PC-9 (cell line): ENCODE data around the gene AK5. TPM values are rescaled to one million over a fixed set of nuclear protein-coding genes. Genes with fewer than 3 reads are reported as not detected.
A peak's percentile ranks its signal among the peaks of the same experiment; 100 is the strongest.

ENCODE experiments used
- BruUV-seq: library from RNA; stranded (reverse); fragments of 400-500 nt; replicated peaks from 2 replicates; lab custom pipeline; 2021; lab: Mats Ljungman, UMichigan
- CTCF ChIA-PET: fragments of 300-600 bp; sonication (Branson Sonifier 250); formaldehyde crosslinking; loops from one replicate; lab custom pipeline; 2022; ENCODE audit warnings: antibody characterized with exemption; lab: Charles Lee
- POLR2A ChIA-PET: fragments of 300-600 bp; sonication (Branson Sonifier 250); formaldehyde crosslinking; loops from one replicate; lab custom pipeline; 2022; ENCODE audit warnings: antibody characterized with exemption; ENCODE audit not compliant: unreplicated experiment; lab: Charles Lee
- DNase-seq, 2 experiments: peaks; one replicate each; pipeline versions ENCODE4 v3.0.0 to v3.0.0-alpha.2; 2015 to 2022; ENCODE audit warnings: mixed read lengths in 1 of 2
- H2AFZ ChIP-seq: fragments of 200-600 bp; sonication (generic); 2 replicates; pipeline ENCODE4 v1.8.1; 2017; ENCODE audit warnings: antibody characterized with exemption
- H3F3A ChIP-seq: fragments of 200-600 bp; sonication (generic); 2 replicates; pipeline ENCODE4 v1.8.1; 2017; ENCODE audit warnings: antibody characterized with exemption, mild to moderate bottlenecking, low read depth; ENCODE audit not compliant: insufficient read depth
- H3K27ac ChIP-seq: fragments of 200-600 bp; sonication (generic); 2 replicates; pipeline ENCODE4 v1.6.1; 2016; ENCODE audit warnings: mixed run types
- H3K27me3 ChIP-seq: fragments of 200-600 bp; sonication (generic); 2 replicates; pipeline ENCODE4 v1.6.1; 2016; ENCODE audit warnings: low read depth, mixed run types; ENCODE audit not compliant: insufficient read depth
- H3K36me3 ChIP-seq: fragments of 200-600 bp; sonication (generic); 2 replicates; pipeline ENCODE4 v1.6.1; 2016; ENCODE audit warnings: low read depth, mixed run types
- H3K4me1 ChIP-seq: fragments of 200-600 bp; sonication (generic); replicated peaks from 2 replicates; pipeline ENCODE4 v1.6.1; 2016; ENCODE audit warnings: mixed run types; ENCODE audit not compliant: insufficient read depth
- H3K4me2 ChIP-seq: fragments of 200-600 bp; sonication (generic); 2 replicates; pipeline ENCODE4 v1.6.1; 2017; ENCODE audit warnings: mixed run types
- H3K4me3 ChIP-seq: fragments of 200-600 bp; sonication (generic); 2 replicates; pipeline ENCODE4 v1.6.1; 2016; ENCODE audit warnings: mixed run types
- H3K79me2 ChIP-seq: fragments of 200-600 bp; sonication (generic); 2 replicates; pipeline ENCODE4 v1.6.1; 2017; ENCODE audit warnings: low read depth, mixed run types
- H3K9me2 ChIP-seq: fragments of 200-600 bp; sonication (generic); 2 replicates; pipeline ENCODE4 v1.8.1; 2017; ENCODE audit warnings: mild to moderate bottlenecking; ENCODE audit not compliant: insufficient read depth
- H3K9me3 ChIP-seq: fragments of 200-600 bp; sonication (generic); 2 replicates; pipeline ENCODE4 v1.8.1; 2016; ENCODE audit warnings: low read depth; ENCODE audit not compliant: insufficient read depth
- H4K20me1 ChIP-seq: fragments of 200-600 bp; sonication (generic); 2 replicates; pipeline ENCODE4 v1.8.1; 2017; ENCODE audit not compliant: insufficient read depth
- EZH2 ChIP-seq: fragments of 200-600 bp; sonication (generic); IDR thresholded peaks from 2 replicates; pipeline ENCODE4 v1.8.0; 2017; ENCODE audit warnings: antibody characterized with exemption, low read depth
- intact Hi-C: fragments of 100-400 bp; cut with micrococcal nuclease; formaldehyde crosslinking; loops from one replicate; pipeline ENCODE4 v1.10.0; 2022; ENCODE audit not compliant: unreplicated experiment
- total RNA-seq: library from RNA; stranded (reverse); gene quantifications from 2 replicates; pipeline ENCODE4 v1.2.3, GENCODE V29; 2021
- TF ChIP-seq, protein P1 (sequence below): fragments of 200-600 bp; sonication (generic); conservative IDR thresholded peaks from 2 replicates; pipeline ENCODE4 v1.6.1; 2017; ENCODE audit warnings: mixed run types, antibody characterized with exemption, mild to moderate bottlenecking, moderate library complexity

AK5 gene
- total RNA-seq, 1 experiment from 2014 or later = 1.2 TPM

DNA sequence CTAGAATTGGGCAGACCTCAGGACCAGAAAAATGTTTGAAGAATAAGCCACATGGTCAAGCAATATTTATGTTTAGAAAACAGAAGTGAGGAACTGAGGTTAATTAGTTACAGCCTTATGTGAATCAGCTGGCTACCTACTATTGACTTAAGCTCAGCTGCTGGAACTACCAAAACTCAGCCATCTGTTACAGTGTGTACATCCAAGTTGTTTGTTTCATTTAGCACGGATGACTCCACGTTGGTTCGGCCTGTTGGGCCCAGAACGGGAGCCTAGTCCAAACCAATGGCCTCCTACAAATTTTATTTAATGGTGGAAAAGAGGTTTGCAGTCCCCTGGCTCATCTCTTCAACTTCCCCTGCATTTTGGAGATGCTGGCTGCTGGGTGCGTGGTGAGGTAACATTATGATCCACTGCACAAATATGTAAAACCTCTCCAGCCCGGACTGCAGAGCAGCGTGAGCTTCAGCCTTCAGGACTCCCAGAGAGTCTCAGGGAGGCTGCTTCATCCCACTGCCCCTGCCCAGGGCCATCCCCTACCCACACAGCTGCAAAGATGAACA, 257.2 kb downstream of the AK5 start:
- peak; percentile 18 to 78 for DNase-seq
- no peaks in the 10 kb centered on the region for H3K9me3 ChIP-seq
- no TSS peak for BruUV-seq
- peaks cover 72% of the 10 kb centered on the region for H3K4me1 ChIP-seq
- no peaks in the 10 kb centered on the region for H4K20me1 ChIP-seq
- H3K36me3 ChIP-seq = no peaks in the 10 kb centered on the region
- H3K9me2 ChIP-seq = no peaks in the 10 kb centered on the region
- peaks cover 45% of the 10 kb centered on the region for H3F3A ChIP-seq
- no peaks in the 10 kb centered on the region for H3K79me2 ChIP-seq
- H2AFZ ChIP-seq = no peak overlapping the region; the same call in 1 of the 2 replicates
- peak overlapping the region; percentile 85 for H3K27ac ChIP-seq
- TF ChIP-seq, protein P1, sequence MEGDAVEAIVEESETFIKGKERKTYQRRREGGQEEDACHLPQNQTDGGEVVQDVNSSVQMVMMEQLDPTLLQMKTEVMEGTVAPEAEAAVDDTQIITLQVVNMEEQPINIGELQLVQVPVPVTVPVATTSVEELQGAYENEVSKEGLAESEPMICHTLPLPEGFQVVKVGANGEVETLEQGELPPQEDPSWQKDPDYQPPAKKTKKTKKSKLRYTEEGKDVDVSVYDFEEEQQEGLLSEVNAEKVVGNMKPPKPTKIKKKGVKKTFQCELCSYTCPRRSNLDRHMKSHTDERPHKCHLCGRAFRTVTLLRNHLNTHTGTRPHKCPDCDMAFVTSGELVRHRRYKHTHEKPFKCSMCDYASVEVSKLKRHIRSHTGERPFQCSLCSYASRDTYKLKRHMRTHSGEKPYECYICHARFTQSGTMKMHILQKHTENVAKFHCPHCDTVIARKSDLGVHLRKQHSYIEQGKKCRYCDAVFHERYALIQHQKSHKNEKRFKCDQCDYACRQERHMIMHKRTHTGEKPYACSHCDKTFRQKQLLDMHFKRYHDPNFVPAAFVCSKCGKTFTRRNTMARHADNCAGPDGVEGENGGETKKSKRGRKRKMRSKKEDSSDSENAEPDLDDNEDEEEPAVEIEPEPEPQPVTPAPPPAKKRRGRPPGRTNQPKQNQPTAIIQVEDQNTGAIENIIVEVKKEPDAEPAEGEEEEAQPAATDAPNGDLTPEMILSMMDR = no peak
- no peak for TF ChIP-seq EZH2
- no peaks in the 10 kb centered on the region for H3K27me3 ChIP-seq
- ChIA-PET CTCF (interaction anchor here (0.7 kb wide), 2 partner anchors 20 to 589 kb away, joined by 6 to 9 read pairs; no protein-coding TSS in a partner anchor), POLR2A (interaction anchor here (0.6 to 0.7 kb wide), 3 partner anchors 22 to 1691 kb away, joined by 4 to 27 read pairs (median 16); no protein-coding TSS in a partner anchor)
- peak overlapping the region; percentile 63 for H3K4me2 ChIP-seq
- no peak overlapping the region for H3K4me3 ChIP-seq
- intact Hi-C loops = loop anchor here (2.0 to 10.0 kb wide), 4 partner anchors 124 to 366 kb away; partner anchors contain the start of gene ZZZ3

DNA sequence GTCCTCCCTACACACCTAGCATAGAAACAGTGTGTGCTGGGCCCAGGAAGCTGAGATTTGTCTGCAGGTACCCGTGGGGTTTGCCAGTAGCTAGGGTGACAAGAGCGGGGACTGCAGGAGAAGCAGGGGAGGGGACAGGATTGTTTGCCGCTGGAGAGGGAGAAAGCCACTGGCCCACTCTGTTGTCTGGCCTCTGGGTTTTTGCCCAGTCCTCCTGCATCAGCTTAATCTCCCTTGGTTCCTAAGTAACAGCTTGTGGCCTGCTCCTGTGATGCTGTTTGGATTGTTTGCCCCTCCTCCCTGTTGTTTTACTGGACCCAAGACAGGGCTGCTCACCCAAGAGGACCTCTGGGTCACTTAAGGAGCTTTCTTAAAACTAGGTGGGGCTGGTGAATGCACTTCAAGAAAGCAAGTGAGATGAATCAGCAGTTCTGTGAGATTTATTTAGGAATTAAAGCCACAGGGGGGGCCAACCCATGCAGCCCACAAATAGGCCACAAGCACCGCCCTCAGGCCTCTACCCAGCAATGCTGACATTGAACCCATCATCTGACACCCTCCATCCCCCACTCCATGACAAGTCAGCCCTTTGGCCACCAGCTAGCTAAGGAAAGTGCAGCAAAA, 257.8 kb downstream of the AK5 start:
- peaks cover 78% of the 10 kb centered on the region for H3K4me1 ChIP-seq
- H3K27ac ChIP-seq = peak overlapping the region; percentile 85
- CTCF ChIA-PET = interaction anchor here (0.7 kb wide), 2 partner anchors 20 to 590 kb away, joined by 6 to 9 read pairs; no protein-coding TSS in a partner anchor

More for the DNA sequence above, 257.8 kb downstream of the AK5 start:
- intact Hi-C loops = loop anchor here (2.0 to 10.0 kb wide), 4 partner anchors 125 to 365 kb away; partner anchors contain the start of gene ZZZ3
- H3F3A ChIP-seq = peaks cover 47% of the 10 kb centered on the region
- H3K9me3 ChIP-seq = no peaks in the 10 kb centered on the region
- H3K27me3 ChIP-seq = no peaks in the 10 kb centered on the region
- TF ChIP-seq, protein P1 = no peak
- no peak for TF ChIP-seq EZH2
- peak overlapping the region; percentile 6 for H2AFZ ChIP-seq
- H3K4me3 ChIP-seq = no peak overlapping the region; the same call in 1 of the 2 replicates
- H4K20me1 ChIP-seq = no peaks in the 10 kb centered on the region
- peak; percentile 34 to 88 for DNase-seq
- H3K79me2 ChIP-seq = no peaks in the 10 kb centered on the region
- peak overlapping the region; percentile 63 for H3K4me2 ChIP-seq
- no peaks in the 10 kb centered on the region for H3K9me2 ChIP-seq
- BruUV-seq = no TSS peak
- H3K36me3 ChIP-seq = no peaks in the 10 kb centered on the region
- POLR2A ChIA-PET = interaction anchor here (0.6 kb wide), 2 partner anchors 230 to 1691 kb away, joined by 16 to 27 read pairs; no protein-coding TSS in a partner anchor
